ENCODE measurements around the gene TPCN2. TPM values are rescaled to one million over a fixed set of nuclear protein-coding genes. Genes with fewer than 3 reads are reported as not detected.
A peak's percentile ranks its signal among the peaks of the same experiment; 100 is the strongest.

Gene TPCN2
- polyA plus RNA-seq, 3 donors = 29.3 to 52.8 (median 31.5) TPM

DNA sequence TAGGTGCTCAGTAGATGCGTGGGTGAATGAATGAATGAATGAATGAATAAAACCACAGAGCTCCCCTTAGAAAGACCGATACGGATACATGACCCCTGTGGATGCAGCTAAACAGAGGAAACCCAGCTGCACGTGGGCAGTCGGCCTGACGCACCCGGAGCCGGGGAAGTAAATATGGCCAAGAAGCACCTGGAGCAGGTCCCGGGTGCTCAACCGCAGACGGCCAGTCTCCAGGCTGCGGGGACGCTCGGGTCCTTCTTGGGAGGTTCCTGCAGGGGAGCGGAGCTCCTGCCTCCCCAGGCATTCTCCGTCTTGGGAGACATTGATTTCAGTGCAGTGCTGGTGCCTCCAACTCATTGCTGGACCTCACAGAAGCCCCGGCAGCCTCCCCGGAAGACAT lies 11.7 kb upstream of the TPCN2 start:
- Histone ChIP-seq H3K9ac (ENCODE audit: insufficient read depth, low read length, poor library complexity, severe bottlenecking) (no peak overlapping the region), H3K4me2 (replicated peaks; ENCODE audit: extremely low read depth, low read length, poor library complexity, severe bottlenecking) (no peak overlapping the region), H3K27me3 (ENCODE audit: control insufficient read depth in 2 of 2, insufficient read depth in 2 of 2, low read length in 2 of 2) (no peaks in the 10 kb centered on the region), H2AFZ (ENCODE audit: insufficient read depth, low read depth, low read length, poor library complexity, severe bottlenecking) (no peak overlapping the region), H3K79me2 (ENCODE audit: insufficient read depth, low read length) (no peaks in the 10 kb centered on the region), H3K9me3 (replicated peaks in 1 of 2; ENCODE audit: control insufficient read depth in 1 of 2, insufficient read depth in 1 of 2, low read length in 2 of 2) (no peaks in the 10 kb centered on the region), H3K4me1 (ENCODE audit: control insufficient read depth in 1 of 2, insufficient read depth in 2 of 2, low read length in 2 of 2) (peaks cover 47 to 58% of the 10 kb centered on the region in 2 donors), H3K4me3 (replicated peaks in 1 of 3; ENCODE audit: low read depth in 2 of 3, low read length in 3 of 3) (no peak overlapping the region), H3K36me3 (replicated peaks in 1 of 2; ENCODE audit: control insufficient read depth in 1 of 2, insufficient read depth in 2 of 2, low read length in 2 of 2) (no peaks in the 10 kb centered on the region), H3K27ac (ENCODE audit: low read depth in 1 of 2, low read length in 2 of 2) (no peak overlapping the region), H4K20me1 (ENCODE audit: insufficient read depth, low read length) (no peaks in the 10 kb centered on the region)
- WGBS (ENCODE audit: insufficient coverage) = 96% methylated on average over 16 of the region's 18 CpGs
- H3K4me1 Mint-ChIP-seq = peaks cover 51% of the 10 kb centered on the region
- intact Hi-C loops (cut with micrococcal nuclease) = no loop called here
- H3K27ac Mint-ChIP-seq = no peak overlapping the region
- TF ChIP-seq CTCF (IDR thresholded peaks at IDR 0.05) = no peak
- no peak overlapping the region for H3K4me3 Mint-ChIP-seq
- peaks cover 0 to 2% (median 0%) of the 10 kb centered on the region in 7 donors for H3K9me3 Mint-ChIP-seq
- no peak for DNase-seq
- no peaks in the 10 kb centered on the region for H3K36me3 Mint-ChIP-seq
- H3K27me3 Mint-ChIP-seq (ENCODE audit: low read depth in 3 of 3) = no peaks in the 10 kb centered on the region

- no peak overlapping the region for H3K4me3 Mint-ChIP-seq
Measured at GRCh38 chr11:69037544-69037943, 11.2 kb upstream of the TPCN2 start.

More at GRCh38 chr11:69037544-69037943, 11.2 kb upstream of the TPCN2 start:
- no peaks in the 10 kb centered on the region for H4K20me1 ChIP-seq (ENCODE audit: insufficient read depth, low read length)
- H3K4me2 ChIP-seq (replicated peaks; ENCODE audit: extremely low read depth, low read length, poor library complexity, severe bottlenecking) = no peak overlapping the region
- H2AFZ ChIP-seq (ENCODE audit: insufficient read depth, low read depth, low read length, poor library complexity, severe bottlenecking) = no peak overlapping the region
- H3K27ac ChIP-seq (ENCODE audit: low read depth in 1 of 2, low read length in 2 of 2) = peak overlapping the region in 1 of 2 donors; percentile 12
- H3K27me3 Mint-ChIP-seq (ENCODE audit: low read depth in 3 of 3) = no peaks in the 10 kb centered on the region
- DNase-seq = no peak
- H3K27ac Mint-ChIP-seq = peak overlapping the region in 2 of 7 donors; percentile 11 to 35
- H3K79me2 ChIP-seq (ENCODE audit: insufficient read depth, low read length) = no peaks in the 10 kb centered on the region
- H3K9me3 ChIP-seq (replicated peaks in 1 of 2; ENCODE audit: control insufficient read depth in 1 of 2, insufficient read depth in 1 of 2, low read length in 2 of 2) = no peaks in the 10 kb centered on the region
- H3K27me3 ChIP-seq (ENCODE audit: control insufficient read depth in 2 of 2, insufficient read depth in 2 of 2, low read length in 2 of 2) = no peaks in the 10 kb centered on the region
- WGBS (ENCODE audit: insufficient coverage) = 85% methylated on average over 3 of the region's 8 CpGs
- H3K36me3 ChIP-seq (replicated peaks in 1 of 2; ENCODE audit: control insufficient read depth in 1 of 2, insufficient read depth in 2 of 2, low read length in 2 of 2) = no peaks in the 10 kb centered on the region
- H3K4me1 ChIP-seq (ENCODE audit: control insufficient read depth in 1 of 2, insufficient read depth in 2 of 2, low read length in 2 of 2) = peaks cover 45 to 54% of the 10 kb centered on the region in 2 donors
- no peak for TF ChIP-seq CTCF (IDR thresholded peaks at IDR 0.05)
- H3K36me3 Mint-ChIP-seq = no peaks in the 10 kb centered on the region
- intact Hi-C loops (cut with micrococcal nuclease) = no loop called here
- no peak overlapping the region for H3K4me3 ChIP-seq (replicated peaks in 1 of 3; ENCODE audit: low read depth in 2 of 3, low read length in 3 of 3)
- H3K4me1 Mint-ChIP-seq = peaks cover 47% of the 10 kb centered on the region
- no peaks in the 10 kb centered on the region for H3K9me3 Mint-ChIP-seq
- H3K9ac ChIP-seq (ENCODE audit: insufficient read depth, low read length, poor library complexity, severe bottlenecking) = no peak overlapping the region
